Measurements from ENCODE around the gene PRDM15. TPM values are rescaled to one million over a fixed set of nuclear protein-coding genes. Genes with fewer than 3 reads are reported as not detected.

Gene PRDM15
- total and polyA plus RNA-seq, 2 experiments from 2014 or later: 3.0 to 10.6 TPM

DNA sequence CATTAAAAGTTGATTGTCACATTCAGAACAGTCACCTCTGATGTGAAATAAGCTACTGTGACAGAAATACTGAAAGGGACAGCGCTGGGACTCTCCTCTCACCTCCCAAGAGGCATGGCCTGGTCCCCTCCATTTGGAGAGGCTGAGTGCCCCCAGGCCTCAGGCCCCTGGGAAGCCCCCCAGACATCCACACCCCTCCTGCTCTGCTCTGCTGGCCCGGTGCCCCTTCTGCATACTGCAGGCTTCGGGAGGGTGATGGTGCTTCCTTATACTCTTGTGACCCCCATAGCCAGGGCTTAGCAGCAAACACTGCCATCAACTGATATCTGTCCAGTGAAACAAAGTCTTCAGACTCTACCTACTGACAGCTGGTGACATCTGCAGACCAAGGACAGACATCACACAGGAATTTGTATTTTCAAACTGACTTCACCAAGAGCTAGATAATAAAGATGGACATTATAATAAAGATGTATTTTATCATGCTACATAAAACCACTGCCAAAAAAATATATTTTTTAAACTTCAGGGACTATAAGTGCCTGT, 37.8 kb upstream of the PRDM15 start (continued):
- no peak for TF ChIP-seq ZNF331 (CRISPR knock-in tag; IDR thresholded peaks at IDR 0.05; ENCODE audit: low read depth)
- no peak for TF ChIP-seq EZH2 (IDR thresholded peaks at IDR 0.05; ENCODE audit: low read depth, unreplicated experiment)
- TF ChIP-seq, protein P1, sequence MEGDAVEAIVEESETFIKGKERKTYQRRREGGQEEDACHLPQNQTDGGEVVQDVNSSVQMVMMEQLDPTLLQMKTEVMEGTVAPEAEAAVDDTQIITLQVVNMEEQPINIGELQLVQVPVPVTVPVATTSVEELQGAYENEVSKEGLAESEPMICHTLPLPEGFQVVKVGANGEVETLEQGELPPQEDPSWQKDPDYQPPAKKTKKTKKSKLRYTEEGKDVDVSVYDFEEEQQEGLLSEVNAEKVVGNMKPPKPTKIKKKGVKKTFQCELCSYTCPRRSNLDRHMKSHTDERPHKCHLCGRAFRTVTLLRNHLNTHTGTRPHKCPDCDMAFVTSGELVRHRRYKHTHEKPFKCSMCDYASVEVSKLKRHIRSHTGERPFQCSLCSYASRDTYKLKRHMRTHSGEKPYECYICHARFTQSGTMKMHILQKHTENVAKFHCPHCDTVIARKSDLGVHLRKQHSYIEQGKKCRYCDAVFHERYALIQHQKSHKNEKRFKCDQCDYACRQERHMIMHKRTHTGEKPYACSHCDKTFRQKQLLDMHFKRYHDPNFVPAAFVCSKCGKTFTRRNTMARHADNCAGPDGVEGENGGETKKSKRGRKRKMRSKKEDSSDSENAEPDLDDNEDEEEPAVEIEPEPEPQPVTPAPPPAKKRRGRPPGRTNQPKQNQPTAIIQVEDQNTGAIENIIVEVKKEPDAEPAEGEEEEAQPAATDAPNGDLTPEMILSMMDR (conservative IDR thresholded peaks at IDR 0.05; ENCODE audit: low read depth in 2 of 2): no peak
- TF ChIP-seq STAT1 (IDR thresholded peaks at IDR 0.05; ENCODE audit: unreplicated experiment): no peak
- no peak for TF ChIP-seq JUNB (IDR thresholded peaks at IDR 0.05; ENCODE audit: unreplicated experiment)
- no peak for TF ChIP-seq NANOG (IDR thresholded peaks at IDR 0.05; ENCODE audit: borderline replicate concordance)

DNA sequence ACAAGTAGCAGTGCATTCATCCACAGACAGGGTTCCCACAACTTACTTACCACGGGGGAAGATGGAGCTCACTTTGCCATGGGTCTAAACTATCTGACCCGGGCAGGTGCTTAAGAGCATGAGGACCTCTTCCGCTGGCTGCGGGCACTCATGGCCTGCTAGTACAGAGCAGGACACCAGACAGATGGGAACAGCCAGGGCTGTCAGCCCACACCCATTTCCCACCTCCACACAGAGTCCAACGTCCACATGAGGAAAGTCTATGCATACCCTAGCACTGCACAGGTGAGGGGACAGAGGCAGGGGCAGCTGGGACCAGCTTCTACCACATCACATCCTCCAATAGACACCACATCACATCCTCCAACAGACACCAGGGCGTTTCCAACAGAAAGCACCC, 35.8 kb upstream of the PRDM15 start:
- no peak overlapping the region for H3K4me2 ChIP-seq
- H3K4me3 ChIP-seq: no peak overlapping the region
- peaks cover 4% of the 10 kb centered on the region for H3K27me3 Mint-ChIP-seq (ENCODE audit: insufficient read depth, low read depth, poor library complexity)
- H3K79me2 ChIP-seq (replicated peaks; ENCODE audit: insufficient read depth): no peaks in the 10 kb centered on the region
- no peaks in the 10 kb centered on the region for H3K27me3 ChIP-seq (ENCODE audit: insufficient read depth)
- ATAC-seq (no peak), DNase-seq (ENCODE audit: low spot score) (no peak)
- H3K27ac Mint-ChIP-seq: no peak overlapping the region
- no peaks in the 10 kb centered on the region for H3F3A ChIP-seq (replicated peaks; ENCODE audit: low read depth)
- no peak overlapping the region for H3K27ac ChIP-seq (ENCODE audit: low read depth)
- H3K9me3 Mint-ChIP-seq: peaks cover 3% of the 10 kb centered on the region; the same call in 1 of the 3 replicates
- no peaks in the 10 kb centered on the region for H3K9me2 ChIP-seq (ENCODE audit: insufficient read depth)
- no peaks in the 10 kb centered on the region for H4K20me1 ChIP-seq (replicated peaks; ENCODE audit: insufficient read depth)
- no peak overlapping the region for H3K4me3 Mint-ChIP-seq
- H2AFZ ChIP-seq: no peak overlapping the region
- no peaks in the 10 kb centered on the region for H3K4me1 ChIP-seq (ENCODE audit: insufficient read depth)
- no peaks in the 10 kb centered on the region for H3K4me1 Mint-ChIP-seq
- no peaks in the 10 kb centered on the region for H3K36me3 ChIP-seq (ENCODE audit: insufficient read depth)
- TF ChIP-seq EZH2phosphoT487 (IDR thresholded peaks at IDR 0.05; ENCODE audit: unreplicated experiment): no peak
- no peak for TF ChIP-seq JUNB (IDR thresholded peaks at IDR 0.05; ENCODE audit: unreplicated experiment)
- TF ChIP-seq ZNF331 (CRISPR knock-in tag; IDR thresholded peaks at IDR 0.05; ENCODE audit: low read depth): no peak
- TF ChIP-seq STAT1 (IDR thresholded peaks at IDR 0.05; ENCODE audit: unreplicated experiment): no peak
- TF ChIP-seq, protein P2, sequence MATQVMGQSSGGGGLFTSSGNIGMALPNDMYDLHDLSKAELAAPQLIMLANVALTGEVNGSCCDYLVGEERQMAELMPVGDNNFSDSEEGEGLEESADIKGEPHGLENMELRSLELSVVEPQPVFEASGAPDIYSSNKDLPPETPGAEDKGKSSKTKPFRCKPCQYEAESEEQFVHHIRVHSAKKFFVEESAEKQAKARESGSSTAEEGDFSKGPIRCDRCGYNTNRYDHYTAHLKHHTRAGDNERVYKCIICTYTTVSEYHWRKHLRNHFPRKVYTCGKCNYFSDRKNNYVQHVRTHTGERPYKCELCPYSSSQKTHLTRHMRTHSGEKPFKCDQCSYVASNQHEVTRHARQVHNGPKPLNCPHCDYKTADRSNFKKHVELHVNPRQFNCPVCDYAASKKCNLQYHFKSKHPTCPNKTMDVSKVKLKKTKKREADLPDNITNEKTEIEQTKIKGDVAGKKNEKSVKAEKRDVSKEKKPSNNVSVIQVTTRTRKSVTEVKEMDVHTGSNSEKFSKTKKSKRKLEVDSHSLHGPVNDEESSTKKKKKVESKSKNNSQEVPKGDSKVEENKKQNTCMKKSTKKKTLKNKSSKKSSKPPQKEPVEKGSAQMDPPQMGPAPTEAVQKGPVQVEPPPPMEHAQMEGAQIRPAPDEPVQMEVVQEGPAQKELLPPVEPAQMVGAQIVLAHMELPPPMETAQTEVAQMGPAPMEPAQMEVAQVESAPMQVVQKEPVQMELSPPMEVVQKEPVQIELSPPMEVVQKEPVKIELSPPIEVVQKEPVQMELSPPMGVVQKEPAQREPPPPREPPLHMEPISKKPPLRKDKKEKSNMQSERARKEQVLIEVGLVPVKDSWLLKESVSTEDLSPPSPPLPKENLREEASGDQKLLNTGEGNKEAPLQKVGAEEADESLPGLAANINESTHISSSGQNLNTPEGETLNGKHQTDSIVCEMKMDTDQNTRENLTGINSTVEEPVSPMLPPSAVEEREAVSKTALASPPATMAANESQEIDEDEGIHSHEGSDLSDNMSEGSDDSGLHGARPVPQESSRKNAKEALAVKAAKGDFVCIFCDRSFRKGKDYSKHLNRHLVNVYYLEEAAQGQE (IDR thresholded peaks at IDR 0.05; ENCODE audit: unreplicated experiment): no peak
- TF ChIP-seq ZNF462 (CRISPR knock-in tag; IDR thresholded peaks at IDR 0.05): no peak
- H3K36me3 Mint-ChIP-seq (ENCODE audit: low read depth): peaks cover 24% of the 10 kb centered on the region

Measured in GM23338 (cell line).